CD4-positive, alpha-beta T cell treated with Interleukin-17A for 1 hour (primary cell): ENCODE data around the gene COL23A1.
"Not testable (repeated sequence)": the region's sequence is repeated elsewhere in the genome, so short reads cannot be mapped to it uniquely, and the experiment has no call there.

Experiments
- DNase-seq: peaks from one replicate; pipeline ENCODE4 v3.0.0-alpha.2; 2020

COL23A1 gene

DNA sequence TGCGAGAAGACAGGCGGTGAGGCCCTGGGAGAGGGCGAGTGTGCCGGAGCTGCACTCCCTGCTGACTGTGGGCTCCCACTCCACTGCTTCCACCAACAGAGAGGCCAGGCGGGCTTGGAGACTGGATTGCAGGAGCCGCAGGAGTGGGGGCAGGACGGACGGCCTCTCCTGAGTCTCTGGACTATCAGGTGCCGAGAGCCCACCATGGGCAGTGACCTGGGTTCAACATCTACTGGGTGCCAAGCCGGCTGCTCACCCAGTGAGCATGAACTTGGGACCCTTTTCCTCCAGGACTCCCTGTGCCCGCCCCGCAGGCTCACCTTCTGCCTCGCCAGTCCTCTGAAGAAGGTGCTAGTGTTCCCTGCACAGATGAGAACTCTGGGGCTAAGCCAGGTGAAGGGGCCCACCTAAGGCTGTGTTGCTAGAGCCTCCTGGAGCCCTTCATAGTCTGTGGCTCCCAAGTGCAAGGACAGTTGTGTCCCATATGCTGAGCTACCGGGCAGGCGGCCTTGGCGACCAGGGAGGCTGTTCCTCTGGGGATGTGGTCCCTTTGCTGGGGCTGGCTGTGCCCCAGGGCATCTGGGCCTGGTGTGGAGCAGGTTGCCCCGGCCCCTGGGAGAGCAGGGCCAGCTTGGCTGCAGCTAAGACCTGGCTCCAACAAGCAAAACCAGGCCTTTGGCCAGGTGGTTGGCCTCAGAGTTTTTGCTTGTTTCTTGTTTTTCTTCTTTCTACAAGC, 279.9 kb downstream of the COL23A1 start:
- DNase-seq = no peak

DNA sequence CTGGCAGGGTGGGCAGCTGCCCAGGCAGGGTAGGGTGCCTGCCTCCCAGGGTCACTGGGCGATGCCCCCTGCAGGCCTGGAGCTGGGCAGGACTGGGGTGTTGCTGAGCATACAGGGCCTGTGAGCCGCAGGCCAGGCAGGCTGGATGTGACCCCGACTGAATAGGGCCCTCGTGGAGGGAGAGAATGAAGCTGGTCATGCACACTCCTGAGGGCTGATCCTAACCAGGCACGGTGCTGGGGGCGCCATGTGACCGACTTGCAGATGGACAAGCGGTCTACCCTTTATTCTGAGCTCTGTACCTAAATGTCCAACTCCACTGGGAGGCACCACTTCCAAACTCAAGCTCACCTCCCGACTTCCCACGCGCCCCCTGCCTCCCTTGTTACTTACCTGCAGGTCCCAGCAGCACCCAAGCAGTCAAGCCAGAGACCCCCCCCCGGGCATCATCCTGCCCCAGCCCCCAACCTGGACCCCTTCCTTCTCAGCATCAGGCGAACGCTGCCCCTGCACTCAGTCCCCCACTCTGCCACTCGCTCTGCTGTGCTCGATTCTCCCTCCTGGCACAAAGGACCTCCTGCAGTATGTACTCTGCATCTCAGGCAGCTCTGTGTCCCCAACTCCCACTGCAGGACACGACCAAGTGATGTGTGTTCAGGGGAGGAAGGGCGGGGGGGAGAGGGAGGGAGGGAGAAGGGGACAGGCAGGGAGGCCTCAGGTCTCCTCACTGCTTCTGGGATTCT, 280.8 kb downstream of the COL23A1 start:
- no peak for DNase-seq

- DNase-seq = no peak
Measured at GRCh38 chr5:178308541-178309092, 281.6 kb downstream of the COL23A1 start.

- no peak for DNase-seq
Measured at GRCh38 chr5:178307267-178308045, 282.7 kb downstream of the COL23A1 start.

- DNase-seq = no peak
Measured at GRCh38 chr5:178306430-178307225, 283.6 kb downstream of the COL23A1 start.

DNA sequence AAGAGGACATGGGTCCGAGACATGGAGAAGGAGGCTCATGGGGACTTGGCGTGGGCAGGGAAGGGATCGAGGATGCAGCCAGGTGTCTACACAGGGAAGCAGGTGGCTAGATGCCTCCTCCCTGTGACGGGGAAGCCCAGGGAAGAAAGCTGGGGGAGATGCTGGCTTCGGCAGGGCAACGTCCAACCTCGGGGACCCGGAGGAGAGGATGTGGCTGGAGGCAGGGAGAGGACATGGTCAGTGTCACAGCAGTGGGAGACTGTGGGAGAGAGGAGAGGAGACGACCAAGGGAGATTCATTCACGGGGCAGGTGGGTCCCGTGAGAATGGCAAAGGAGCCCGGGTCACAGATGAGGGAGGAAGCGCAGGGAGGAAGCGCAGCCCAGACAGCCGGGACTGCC, 284.4 kb downstream of the COL23A1 start:
- DNase-seq = no peak

DNA sequence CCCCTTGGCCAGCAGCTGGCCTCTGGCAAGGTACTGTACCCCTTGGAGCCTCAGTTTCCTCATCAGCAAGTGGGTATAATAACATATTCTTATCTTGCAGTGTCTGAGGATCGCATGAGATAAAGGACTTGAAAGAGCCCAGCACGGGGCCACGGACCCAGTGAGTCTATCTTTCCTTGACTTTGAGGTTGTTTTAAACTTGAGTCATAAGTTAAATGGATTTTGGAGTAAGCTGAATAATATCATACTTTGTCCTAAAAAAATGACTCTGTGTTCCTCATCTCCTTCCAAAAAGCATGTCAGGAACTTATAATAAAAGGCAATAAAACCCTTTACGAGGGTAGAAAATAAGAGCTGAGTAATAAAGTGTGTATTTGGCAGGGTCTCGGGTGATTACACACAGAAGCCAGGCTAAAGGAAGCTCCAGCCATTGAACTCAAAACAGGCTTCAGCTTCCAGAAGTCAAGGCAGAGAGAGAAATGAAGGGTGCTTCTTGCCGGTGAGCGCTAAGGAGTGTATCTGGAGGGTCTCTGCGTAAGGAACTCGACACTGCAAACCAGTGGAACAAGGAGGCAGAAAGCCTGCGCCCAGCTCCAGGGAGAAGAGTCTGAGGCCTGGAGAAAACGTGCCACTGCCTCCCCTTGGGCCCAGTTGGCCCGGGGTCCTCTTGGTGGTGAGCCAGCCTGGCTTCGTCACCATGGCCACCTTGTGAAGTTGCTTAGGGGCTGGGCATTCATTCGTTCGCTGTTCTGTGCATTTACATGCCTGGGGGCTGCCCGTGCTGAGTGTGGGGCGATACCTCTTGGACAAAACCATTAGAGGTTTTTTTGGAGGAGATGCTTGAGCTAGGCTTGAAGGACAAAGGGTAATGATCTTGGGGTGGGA, 285.2 kb downstream of the COL23A1 start:
- DNase-seq = no peak

- DNase-seq = no peak
Measured at GRCh38 chr5:178304016-178304415, 286.2 kb downstream of the COL23A1 start.

- DNase-seq = not testable (repeated sequence)
Measured at GRCh38 chr5:178302321-178302720, 287.9 kb downstream of the COL23A1 start.

DNA sequence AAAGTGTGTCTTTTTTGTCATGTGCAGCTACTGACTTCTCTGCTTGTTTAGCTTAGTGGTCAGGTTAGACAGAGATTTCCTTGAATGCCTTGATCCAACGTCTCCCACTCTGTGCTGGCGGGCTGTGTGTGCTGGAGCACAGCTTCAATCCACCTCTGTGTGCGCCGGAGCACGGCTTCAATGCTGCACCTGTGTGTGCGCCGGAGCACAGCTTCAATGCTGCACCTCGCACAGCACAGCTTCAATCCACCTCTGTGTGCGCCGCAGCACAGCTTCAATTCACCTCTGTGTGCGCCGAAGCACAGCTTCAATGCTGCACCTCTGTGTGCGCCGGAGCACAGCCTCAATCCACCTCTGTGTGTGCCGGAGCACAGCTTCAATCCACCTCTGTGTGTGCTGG, 288.6 kb downstream of the COL23A1 start:
- DNase-seq = no peak

DNA sequence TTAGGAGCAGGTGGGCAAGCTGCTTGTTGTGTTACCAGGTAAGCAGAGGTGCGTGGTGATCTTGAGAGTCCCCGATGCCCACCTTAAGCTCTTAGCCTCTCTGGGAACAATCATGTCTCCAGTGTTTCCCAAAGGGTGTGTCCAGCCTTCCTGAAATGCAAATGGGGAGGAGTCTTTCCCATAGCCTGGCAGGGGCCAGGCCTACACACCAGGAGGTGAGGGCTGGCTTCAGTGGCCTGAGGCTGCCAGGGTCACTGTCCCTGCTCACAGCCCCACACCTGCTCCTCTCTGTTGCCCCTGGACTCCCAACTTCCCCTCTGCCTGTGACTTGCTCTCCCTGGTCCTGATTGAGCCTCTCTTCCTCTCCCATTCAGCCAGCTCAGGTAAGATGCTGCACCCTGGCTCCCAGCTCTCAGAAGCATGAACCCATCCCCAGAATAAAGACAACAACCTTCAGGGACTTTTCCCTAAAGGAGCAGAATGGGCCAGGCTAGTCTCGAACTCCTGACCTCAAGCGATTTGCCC, 291.8 kb downstream of the COL23A1 start:
- DNase-seq = no peak

DNA sequence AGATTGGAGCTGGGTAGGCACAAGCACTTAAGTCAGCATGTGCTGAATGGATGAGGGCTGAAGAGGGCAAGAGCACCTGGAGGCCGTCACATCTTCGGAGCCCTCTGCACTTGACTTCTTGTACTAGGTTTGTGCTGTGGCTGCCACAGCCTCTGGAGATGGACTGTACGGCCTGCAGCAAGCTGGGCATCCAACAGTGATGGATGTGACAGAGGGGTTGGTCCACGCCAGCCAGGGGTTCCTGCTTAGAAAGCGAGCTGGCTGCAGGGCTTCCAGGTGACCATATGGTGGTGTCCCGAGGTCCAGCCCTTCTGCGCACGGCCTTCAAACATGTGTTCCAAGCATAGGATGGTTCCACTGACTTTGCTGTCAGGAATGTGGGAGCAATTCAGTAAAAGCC, 292.4 kb downstream of the COL23A1 start:
- DNase-seq = no peak

DNA sequence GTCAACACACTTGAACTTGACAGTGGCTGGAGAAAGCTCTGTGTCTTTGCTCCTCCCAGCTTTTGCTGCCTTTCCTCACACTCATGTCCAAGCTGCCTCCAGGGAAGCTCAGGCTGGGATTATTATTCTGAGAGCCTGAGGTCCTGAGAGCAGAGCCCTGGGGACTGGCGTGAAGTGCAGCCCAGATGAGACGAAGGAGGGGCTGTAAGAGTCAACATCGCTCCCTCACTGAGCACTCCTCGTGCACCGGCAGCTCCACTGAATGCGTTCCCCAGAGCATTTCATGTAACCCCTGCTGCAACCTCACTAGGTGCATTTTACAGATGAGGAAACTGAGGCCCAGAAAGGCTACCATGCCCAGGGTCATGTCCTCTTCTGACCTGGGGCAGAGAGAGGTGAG, 294.1 kb downstream of the COL23A1 start:
- no peak for DNase-seq

DNA sequence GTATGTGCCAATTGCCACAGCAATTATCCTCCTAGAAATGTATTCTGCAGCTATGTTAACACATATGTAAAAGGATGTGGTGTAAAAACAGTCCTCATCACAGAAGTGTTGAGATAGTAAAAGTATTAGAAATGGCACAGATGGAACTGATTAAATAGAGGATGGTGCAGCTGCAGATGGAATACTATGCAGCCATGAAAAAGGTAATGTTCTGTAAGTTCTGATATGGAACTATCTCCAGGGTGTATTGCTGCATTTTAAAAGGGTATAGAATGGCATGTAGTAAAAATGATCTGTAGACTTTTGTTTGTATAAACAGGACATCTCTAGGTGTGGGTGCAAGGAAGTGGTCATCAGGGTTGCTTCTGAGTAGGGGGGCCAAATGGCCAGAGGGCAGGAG, 294.6 kb downstream of the COL23A1 start:
- DNase-seq = no peak

GRCh38 chr5:178293815-178294214, 296.4 kb downstream of the COL23A1 start:
- no peak for DNase-seq

DNA sequence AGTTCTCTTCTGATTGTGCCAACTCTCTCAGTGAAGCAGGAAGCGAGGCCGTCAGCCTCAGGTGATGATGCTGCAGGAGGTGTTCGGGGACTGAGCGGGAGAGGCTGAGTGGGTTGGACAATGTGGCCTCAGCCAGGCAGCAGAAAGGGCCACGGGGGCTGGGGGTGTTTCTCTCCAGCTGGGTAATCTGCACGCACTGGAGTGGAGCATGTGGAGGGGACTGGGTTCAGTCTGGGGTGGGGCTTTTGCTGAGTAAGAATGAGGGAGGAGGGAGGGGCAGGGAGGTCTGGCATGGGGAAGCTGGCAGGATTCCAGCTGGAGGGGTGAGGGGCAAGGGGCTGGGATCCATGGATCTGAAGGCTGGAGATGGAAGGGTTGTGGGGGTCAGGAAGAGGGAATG, 296.8 kb downstream of the COL23A1 start:
- DNase-seq = no peak

- DNase-seq = no peak
Measured at GRCh38 chr5:178292826-178293205, 297.4 kb downstream of the COL23A1 start.

DNA sequence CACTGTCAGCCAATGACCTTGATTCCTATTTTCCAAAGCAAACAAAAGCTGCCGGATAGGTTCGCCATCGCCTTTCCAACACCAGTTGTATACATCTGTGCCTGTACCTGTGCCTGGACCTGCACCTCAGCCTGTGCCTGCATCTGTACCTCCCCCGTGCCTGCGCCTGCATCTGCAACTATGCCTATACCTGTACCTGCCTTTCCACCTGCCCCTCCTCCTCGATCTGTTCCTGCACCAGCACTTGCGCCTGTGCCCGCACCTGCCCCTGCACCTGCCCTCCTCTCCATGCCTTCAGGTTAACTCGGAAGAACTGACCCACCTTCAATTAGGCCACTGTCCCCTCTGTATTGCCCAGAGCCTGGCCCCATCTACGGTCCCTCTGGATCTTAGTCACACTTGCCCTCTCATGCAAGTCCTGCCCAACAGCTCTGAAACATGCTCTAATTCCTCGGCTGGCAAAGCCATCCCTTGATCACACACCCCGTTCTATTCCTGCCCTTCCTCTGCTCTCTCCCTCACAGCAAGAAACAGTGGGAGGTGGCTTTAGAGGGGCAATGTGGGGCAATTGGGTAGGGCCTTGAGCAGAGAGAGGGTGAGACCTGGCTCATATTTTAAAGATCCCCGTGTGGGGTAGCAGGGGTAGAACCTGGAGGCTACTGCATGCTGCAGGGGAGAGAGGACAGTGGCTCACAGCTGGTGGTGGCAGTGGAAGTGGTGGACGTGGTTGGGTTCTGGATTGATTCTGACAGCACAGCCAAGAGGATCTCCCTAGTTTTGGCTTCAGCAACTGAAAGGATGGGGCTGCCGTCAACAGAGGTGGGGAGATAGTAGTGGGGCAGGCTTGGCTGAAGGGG, 298.0 kb downstream of the COL23A1 start:
- DNase-seq = no peak

DNA sequence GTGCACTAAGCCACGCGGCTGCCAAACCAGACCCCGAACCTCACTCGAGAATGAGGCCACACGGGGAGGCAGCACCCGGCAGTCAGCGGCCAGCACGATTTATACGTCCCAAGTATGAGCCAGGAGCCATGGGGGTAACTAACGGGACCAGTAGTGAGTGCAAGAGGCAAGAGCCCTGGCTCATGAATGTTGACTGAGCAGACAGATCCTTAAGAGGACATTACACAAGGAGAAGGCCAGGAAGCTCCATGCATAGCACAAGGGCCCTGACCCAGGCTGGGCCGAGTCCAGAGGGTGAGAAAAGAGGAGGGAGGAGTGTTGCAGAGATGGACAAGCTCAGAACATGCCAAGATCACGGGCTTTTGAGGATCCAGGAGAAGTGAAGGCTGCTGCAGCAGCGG, 299.0 kb downstream of the COL23A1 start:
- no peak for DNase-seq

- DNase-seq = no peak
Measured at GRCh38 chr5:178290376-178290775, 299.8 kb downstream of the COL23A1 start.
